HG03432 (cell line): Measurements from ENCODE around the gene RUNX1.
"Not testable (repeated sequence)": the region's sequence is repeated elsewhere in the genome, so short reads cannot be mapped to it uniquely, and the experiment has no call there.

Experiments
- ATAC-seq: cut with Tn5 transposase; IDR thresholded peaks from one replicate; pipeline ENCODE4 v1.9.1; 2021; ENCODE audit warnings: mild to moderate bottlenecking, moderate library complexity; ENCODE audit not compliant: unreplicated experiment

The RUNX1 gene

DNA sequence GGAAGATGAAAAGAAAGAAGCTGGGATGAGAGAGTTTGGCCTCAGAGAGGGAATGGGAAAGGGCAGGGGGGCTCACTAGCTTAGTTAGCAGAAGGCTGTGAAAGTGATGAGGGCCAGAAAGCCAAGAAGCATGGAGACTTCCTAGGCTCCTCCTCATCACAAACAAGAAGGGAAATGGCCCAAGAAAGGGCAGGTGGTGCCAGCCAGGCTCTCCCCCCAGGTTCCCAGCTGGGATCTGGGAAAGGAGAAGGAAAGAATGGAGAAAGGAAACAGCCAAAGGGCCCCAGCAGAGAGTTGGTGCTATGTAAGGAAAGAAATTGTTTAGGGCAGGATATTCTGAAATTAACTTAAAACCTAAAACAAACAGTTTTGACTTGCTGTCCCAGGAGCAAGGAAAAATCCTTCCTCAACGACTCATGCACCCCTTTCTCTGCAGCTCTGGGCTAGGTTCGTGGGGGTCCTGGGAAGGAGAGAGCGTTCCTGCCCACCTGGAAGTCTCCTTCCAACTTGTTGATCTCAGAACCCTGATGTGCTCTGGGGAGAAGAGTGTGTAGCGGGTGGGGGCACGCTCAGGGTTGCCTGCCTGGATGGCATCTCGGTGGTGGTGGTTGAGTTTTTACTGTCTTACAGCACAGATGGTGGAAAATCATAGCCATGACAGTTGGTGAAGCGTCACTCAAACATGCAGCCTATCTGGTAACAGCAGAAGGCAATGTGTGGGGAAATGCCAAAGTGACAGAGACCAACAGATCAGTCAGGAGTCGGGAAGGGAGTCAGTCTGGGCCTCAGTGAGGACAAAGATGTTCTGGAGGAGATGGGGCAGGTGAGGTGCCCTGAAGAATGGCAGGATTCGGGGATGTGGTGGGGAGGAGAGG is 233.0 kb downstream of the RUNX1 start:
- ATAC-seq = no peak

DNA sequence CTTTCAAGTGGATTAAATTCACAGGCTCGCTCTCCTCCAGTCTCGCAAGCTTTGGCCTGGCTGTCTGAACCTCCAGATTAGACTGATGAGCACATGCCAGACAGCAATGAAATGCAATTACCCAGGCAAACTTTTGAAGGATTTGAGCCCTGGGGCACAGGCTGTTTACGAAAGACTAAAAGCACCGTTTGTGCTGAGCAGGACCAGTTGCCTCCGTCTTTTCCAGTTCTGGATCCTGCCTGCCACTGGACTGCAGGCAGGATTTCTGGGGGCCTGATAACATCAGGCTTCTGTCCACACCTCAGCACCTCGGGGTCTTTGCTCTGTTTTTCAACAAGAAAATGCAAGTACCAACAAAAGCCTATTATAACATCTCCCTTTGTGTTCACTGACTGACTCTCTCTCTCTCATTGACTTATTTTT is 234.6 kb downstream of the RUNX1 start:
- ATAC-seq = no peak

DNA sequence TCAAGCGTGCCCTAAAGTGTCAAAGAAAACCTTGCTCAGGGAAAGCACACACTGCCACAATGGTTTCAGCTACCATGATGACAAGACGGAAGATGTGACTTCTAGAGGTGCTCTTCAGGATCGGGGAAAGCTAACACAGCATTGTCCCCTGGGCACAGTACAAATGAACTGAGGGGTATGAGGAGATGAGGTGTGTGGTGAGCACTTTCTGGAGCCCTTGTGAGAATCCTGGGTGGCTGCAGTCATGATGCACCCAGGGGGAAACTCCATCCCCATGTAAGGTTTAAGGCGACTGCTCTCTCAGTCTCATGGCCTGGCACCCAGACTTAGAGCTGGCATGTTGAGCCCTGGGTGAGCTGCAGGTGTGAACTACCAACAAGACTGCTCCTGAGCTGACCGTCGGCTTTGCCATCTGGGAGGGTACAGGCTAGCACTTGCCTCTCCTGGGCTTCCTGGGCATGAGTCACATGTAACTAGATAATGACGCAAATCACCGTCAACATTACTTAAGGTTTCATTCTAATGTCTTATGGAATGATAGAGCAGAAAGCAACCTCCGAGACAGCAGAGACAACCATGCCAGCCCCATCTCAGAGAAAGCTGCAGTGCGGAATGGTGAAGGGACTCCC is 235.7 kb downstream of the RUNX1 start:
- no peak for ATAC-seq

DNA sequence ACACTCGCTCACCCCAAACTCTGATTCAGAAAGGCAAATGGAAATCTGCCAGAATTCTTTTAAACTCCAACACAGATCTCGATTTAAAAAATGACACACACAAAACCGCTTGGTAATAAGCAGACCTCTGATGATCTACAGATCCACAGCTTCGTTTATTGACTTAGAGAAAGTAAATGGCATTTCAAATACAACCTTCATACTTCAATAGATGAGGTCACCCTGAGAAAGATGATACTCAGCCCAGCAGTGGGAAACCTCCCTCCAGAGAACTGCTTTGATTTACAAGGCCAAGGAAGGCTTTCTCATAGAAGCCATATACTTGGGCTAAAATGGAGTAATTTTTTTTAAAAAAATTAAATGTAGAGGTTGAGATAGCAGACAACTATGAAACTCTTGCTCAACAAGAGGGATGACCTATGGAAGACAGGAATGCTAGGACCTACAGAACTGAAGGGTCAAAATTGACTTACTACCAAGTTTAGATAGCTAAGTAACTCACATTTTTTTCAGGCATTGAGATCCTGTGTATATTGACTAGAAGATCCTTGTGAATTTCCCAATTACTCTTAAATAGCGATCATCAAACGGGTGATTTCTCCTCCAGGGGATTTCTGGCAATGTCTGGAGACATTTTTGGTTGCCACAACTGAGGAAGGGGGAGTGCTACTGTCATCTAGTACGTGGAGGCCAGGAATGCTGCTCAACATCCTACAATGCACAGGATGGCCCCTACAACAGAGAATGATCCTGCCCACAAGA is 236.4 kb downstream of the RUNX1 start:
- no peak for ATAC-seq

DNA sequence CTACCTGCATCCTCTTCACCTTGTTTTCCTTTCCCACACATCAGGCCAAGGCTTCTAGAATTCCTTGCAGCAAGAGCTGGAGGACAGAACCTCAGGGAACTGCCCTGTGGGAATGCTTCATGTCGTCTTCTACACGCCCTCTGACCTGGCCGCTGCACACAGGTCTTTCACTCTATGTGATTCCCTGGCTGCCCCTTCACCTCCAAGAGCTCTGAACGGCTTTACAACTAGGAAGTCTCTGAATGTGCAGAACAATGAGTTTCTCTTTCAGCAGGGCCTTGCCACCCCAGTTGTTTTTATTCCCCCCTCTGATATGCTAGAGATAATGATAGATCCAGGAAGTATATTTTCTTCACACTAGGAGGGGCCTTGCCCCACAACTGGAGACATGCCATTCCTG is 237.7 kb downstream of the RUNX1 start:
- ATAC-seq = no peak

DNA sequence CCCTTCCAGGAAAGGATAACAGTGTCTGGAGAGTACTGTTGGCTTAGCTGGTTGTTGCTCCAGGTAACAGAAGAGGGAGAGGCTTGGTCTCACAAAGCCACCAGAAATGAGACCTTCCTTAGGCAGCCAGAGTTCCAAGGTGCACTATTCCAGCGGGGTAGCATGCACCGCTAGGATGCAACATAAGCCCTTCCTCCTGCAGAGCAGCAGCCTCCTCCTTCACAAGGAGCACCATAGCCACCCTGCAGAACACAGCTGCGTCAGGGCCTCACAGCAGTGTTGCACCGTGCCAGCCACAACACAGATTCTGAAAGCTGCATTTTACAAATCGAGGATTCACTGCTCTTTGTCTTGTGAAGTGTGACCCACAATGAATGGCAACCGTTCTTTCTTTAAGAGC is 238.3 kb downstream of the RUNX1 start:
- no peak for ATAC-seq

DNA sequence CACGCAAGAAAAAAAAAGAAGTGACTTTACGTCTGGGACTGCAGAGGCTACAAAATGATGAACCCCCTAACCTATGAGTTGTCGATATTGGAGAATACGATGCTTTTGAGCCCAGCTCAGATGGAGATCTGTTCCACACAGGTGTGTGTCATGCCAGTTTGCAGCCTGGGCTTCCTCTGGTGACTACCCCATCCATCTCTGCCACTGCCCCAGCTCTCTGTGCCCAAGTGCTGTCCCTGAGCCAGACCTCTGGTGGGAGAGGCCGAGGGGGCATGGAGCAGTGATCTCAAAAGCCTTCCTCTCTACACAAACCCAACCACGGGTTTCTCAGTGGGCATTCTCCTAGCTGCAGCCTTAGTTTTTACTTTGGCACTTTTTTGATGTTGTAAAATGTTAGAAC is 239.3 kb downstream of the RUNX1 start:
- no peak for ATAC-seq

DNA sequence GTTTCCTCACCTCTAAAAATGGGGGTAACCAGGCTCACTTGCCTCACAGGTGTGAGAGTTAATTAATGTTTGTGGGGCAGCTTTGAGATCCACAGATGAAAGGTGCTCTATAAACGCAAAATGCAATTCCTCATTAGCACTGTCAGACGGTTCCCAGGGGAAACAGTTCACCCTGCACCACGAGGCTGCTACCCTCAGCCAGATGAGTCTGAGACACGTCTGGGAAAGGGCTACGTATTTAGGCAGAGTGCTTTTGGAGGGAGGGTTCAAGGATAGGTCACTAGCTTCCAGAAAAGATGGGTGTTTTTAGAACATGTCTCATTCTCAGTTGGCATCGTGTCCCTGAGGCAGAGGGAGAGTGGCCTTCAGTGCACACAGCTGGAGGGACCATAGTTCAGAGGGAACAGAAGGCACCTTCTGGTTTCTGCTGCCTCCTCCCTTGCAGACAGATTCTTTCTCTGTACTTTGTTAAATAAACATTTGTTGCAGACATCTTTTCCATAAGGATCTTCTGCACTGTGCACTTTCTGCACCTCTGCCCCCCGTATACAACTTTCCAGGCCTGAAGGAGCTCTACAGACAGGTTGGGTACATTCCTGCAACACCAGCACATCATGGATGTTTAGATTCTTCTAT is 240.4 kb downstream of the RUNX1 start:
- no peak for ATAC-seq

DNA sequence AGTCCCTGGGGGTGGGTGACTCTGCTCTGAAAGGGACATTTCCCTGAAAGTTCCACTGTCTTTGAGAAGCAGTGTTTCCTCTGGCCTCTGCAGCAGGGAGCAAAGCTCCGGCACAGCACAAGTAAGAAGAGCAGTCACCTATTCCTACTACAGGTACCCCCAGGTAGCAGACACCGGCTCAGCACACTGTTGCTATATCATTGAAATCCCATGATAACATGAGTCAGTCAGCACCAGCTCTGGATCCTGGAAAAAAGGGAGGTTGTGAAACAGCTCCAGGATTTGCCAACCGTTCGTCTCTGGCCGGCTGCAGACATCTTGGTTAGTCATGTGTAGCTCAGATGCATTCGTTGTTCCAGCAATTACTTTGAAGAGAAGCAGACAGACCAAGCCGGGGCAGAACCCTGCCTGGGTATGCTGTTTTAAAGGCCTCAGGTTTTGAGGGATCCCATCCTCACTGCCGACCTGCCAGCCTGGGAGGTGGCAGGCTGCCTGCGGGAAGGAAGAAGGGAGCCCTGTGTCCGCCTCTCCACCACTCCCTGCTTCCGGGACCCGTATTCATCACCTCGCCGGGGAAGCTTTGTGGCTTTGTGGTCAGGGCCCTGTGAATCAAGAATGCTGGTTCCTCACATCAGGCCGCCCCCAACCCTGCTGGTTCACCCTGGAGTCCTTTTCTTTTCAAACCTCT is 241.1 kb downstream of the RUNX1 start:
- no peak for ATAC-seq

DNA sequence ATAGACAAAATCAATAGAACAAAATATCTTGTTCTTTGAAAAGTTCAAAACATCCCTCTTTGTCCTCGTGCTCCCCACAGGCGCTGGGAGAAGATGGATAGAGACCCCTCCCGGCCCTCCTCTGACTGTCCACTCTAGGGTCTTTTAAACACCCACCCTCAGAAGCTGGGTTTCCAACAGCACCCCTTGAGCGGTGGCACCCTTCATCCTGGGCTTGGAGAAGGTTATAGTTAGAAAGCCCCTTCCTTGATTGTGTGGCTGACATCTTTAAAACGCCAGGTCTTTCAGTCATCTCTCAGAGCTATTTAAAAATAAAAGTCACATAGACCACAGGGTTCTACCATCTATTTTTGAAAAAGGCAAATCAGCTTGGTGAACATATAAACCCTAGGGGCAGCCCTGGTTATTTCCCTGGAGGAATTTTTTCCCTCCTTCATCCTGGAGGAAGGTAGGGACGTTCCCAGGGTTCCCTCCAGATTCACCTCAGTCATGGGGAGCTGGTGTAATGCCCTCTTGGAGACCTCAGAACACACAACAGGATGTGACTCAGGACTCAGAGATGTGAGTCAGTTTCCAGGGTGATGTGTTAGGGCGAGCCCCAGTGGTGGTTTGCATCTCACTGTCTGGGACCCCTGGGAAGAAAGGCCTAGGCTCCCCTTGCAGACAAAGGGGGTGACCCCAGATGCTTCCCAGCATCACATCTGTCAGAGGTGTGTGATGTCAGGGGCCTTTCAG is 241.8 kb downstream of the RUNX1 start:
- ATAC-seq = peak; percentile 82

DNA sequence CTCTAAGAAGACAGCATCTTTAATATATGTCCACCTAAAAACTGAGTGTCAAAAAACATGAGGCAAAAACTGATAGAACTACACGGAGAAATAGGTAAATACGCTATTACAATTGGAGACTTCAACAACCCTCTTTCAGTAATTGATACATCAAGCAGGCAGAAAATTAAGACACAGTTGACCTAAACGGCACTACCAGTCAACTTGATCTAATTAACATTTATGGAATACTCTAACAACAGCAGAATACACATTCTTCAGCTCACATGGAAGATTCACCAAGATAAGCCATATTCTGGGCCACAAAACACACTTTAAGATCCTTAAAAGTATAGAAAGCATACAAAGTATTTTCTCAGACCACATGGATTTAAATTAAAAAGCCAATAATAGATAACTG is 242.7 kb downstream of the RUNX1 start:
- no peak for ATAC-seq

DNA sequence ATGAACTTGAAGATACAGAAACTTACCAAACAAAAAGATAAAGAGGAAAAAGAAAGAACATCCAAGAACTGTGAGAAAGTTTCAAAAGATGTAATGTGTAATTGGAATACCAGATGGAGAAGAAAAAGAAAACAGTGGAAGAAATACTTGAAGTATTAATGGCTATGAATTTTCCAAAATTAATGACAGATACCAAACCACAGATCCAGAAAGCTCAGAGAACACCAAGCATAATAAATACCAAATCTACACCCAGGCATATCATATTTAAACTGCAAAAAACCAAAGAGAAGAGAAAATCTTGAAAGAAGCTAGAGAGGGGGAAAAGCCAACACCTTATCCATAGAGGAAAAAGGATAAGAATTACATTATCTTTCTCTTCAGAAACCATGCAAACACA is 243.9 kb downstream of the RUNX1 start:
- no peak for ATAC-seq

DNA sequence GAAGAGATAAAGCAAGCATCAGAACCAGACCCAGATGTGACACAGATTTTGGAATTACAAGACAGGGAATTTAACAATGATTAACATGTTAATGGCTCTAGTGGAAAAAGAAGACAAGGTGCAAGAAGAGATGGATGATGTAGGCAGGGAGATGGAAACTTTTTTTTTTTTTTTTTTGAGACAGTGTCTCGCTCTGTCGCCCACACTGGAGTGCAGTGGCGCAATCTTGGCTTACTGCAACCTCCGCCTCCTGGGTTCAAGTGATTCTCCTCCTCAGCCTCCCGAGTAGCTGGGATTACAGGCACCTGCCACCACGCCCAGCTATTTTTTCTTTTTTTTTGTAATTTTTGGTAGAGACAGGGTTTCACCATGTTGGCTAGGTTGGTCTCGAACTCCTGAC is 244.5 kb downstream of the RUNX1 start:
- not testable (repeated sequence) for ATAC-seq

DNA sequence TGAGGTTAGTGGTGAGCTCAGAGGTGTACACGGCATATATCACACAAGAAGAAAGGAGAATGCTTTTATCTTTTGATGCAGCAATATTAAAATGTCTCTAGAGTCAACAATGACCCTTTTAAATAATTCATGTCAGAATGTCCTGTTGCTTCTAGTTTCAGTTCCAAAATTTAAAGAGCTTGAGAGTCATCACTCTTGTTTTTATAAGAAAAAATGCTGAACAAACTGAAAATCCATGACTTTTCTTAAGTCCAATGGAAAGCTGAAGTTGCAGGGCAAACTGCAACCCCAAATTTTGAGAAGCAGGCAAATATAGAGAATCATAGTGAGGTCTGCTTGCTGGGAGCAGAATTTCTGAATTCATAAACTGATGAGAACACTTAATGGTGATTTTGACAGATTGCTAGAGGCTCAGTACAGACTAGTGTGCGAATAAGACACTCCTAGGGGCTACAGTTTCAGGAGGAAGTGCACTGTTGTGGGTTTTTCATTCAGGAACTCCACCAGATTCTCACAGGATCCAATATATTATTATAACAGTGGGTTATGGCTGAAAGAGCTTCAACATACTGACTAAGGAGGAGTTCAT is 245.2 kb downstream of the RUNX1 start:
- ATAC-seq = no peak

DNA sequence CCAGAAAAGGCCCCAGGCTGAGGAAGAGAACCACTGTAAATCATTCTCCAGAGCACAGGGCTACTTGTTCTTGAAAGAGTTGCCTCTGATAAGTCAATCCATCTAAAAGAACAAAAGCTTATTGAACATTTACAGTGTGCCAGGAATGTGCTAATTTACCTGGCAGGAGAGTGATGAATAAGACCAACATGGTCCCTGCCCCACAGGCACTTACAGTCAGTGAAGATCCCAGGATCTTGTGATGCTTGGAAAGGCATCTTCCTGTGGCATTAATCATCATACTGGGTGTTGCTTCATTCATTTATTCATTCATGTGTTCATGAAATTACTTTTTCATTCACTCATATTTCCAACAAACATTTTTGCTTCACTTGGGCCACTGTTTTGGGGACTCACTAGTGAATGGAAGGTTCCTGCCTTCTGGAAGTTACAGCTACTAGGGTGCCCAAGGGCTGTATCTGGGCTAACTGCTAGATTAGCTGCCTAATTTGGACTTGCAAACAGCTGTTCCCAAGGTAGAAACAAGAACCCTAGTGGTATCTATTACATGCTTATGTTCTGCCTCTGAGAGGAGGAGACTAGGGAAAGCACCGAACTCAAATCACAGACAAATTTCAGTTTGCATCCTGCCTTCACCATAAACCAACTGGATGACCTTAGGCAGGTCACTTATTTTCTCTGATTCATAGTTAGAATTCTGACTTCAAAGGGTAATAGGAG is 246.8 kb downstream of the RUNX1 start:
- ATAC-seq = no peak

DNA sequence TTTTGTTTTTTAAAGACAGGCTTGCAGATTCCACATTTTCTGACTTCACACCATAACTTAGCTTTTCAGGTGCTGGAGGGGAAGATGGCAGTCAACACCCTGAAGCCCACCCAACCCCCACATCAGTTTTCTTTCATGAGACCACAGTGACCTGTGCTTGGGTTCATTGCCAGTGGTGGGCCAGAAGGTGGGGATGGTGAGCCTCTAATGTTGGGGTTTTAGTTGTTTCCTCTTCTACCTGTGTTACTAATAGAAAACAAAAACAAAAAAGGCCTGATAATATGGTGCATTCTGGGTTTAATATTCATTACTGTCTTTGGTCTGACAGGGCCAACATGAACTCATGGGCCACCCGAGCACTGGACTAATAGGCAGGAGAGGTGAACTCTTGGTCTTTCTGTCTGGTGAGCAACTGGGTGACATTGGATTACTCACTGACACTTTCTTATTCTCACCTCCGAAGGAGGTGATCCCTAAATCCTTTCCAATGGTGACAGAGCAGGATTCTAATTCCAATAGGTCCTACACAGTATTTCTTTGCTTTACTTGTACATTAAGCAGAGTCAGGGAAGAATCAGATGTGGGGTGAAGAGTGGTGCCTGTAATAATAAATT is 247.5 kb downstream of the RUNX1 start:
- peak; percentile 57 for ATAC-seq

DNA sequence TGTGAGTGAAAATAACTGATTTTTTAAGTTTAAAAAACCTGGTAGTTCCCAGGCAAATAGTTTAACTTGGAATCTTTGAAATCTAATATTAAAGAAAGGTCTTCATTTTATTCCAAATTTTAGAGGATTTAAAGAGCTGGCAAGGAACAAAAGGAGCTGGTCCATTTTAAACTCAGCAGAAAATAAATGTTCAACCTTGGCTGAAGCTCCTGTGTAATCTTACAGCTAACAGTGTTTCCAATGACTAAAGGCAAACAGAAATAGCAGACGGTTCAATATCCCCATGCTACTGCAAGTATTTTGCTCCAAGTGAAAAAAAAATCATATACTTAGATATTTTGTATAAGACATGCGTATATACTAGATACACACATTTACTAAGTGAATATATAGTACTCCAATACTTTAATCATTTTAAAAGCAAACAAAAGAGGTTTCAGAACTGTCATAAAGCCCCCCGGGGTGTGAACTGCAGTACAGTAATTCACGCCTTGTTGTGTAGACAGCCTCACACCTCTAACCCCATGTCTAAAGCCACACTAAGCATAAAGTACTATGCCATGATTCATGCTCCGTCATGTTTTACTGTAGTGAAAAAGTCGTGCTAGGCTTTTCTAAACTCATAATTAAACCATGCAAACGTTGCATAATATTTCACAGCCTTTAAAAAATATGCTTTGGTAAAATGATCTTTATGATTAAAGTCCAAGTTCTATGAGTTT is 248.1 kb downstream of the RUNX1 start:
- ATAC-seq = no peak

DNA sequence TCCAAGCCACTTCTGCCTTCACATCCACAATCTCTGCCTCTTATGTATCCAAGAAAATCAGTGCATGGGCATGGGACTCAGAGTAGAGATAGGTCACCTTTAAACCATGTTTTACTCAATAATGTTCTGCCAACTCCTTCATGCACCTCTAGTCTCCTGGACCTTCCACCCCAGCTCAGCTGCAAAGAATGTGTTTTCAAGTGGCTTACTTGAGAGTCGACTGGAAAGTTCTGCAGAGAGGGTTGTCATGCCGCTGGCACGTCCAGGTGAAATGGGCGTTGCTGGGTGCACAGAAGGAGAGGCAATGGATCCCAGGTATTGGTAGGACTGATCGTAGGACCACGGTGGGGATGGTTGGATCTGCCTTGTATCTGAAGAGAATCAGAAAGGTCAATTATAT is 250.0 kb downstream of the RUNX1 start:
- no peak for ATAC-seq
